Activated CD4-positive, alpha-beta T cell treated with anti-CD3 and anti-CD28 coated beads, Interleukin-2, amount 10 ng/mL, durations not matched to agents 7 days and 5 days (primary cell): ENCODE measurements around the gene DNAI2. TPM values are rescaled to one million over a fixed set of nuclear protein-coding genes. Genes with fewer than 3 reads are reported as not detected.

Experiments used
- CTCF ChIA-PET: fragments of 350-600 bp; sonication (Branson Sonifier 250); formaldehyde crosslinking; loops from one replicate; lab custom pipeline; 2021; ENCODE audit warnings: antibody characterized with exemption; lab: Charles Lee
- POLR2A ChIA-PET: fragments of 350-600 bp; sonication (Branson Sonifier 250); formaldehyde crosslinking; loops from one replicate; lab custom pipeline; 2021; ENCODE audit warnings: antibody characterized with exemption; lab: Charles Lee
- DNase-seq: peaks from one replicate; pipeline ENCODE4 v3.0.0-alpha.2; 2020
- H3K27ac Mint-ChIP-seq: one replicate; pipeline ENCODE4 v1.8.0; 2021; ENCODE audit warnings: mild to moderate bottlenecking, moderate library complexity, mixed read lengths
- H3K27me3 Mint-ChIP-seq: one replicate; pipeline ENCODE4 v1.8.0; 2021; ENCODE audit warnings: mixed read lengths
- H3K36me3 Mint-ChIP-seq: one replicate; pipeline ENCODE4 v1.8.0; 2021; ENCODE audit warnings: low read depth, mixed read lengths
- H3K4me1 Mint-ChIP-seq: one replicate; pipeline ENCODE4 v1.8.0; 2021; ENCODE audit warnings: mixed read lengths
- H3K4me3 Mint-ChIP-seq: one replicate; pipeline ENCODE4 v1.8.0; 2021; ENCODE audit warnings: mild to moderate bottlenecking, moderate library complexity, mixed read lengths
- H3K9me3 Mint-ChIP-seq: one replicate; pipeline ENCODE4 v1.8.0; 2021; ENCODE audit warnings: mixed read lengths
- total RNA-seq, 2 experiments: library from RNA; stranded (reverse); gene quantifications; one replicate each; pipeline ENCODE4 v1.2.3, GENCODE V29; 2021

Gene DNAI2
- total RNA-seq, result 1 to 10 TPM; 1.2 to 1.3 TPM

GRCh38 chr17:74274060-74274708 is at the start of gene DNAI2:
DNAI2 (plus strand) TSS chr17:74274234; CDS start chr17:74281818, 7,584 bp downstream.
- POLR2A ChIA-PET, result no interaction called here
- peak within 1 kb of the TSS; percentile 68 for H3K4me3 Mint-ChIP-seq
- H3K27ac Mint-ChIP-seq, result peak within 1 kb of the TSS; percentile 87
- peak; percentile 49 for DNase-seq
- CTCF ChIA-PET, result interaction anchor here (1.2 kb wide), 1 partner anchor 22 kb away, joined by 3 read pairs; no protein-coding TSS in a partner anchor
- peaks cover 43% of the 10 kb centered on the region for H3K4me1 Mint-ChIP-seq
- no peaks in the 10 kb centered on the region for H3K36me3 Mint-ChIP-seq
- peaks cover 18% of the 10 kb centered on the region for H3K27me3 Mint-ChIP-seq
- H3K9me3 Mint-ChIP-seq, result no peaks in the 10 kb centered on the region

DNA sequence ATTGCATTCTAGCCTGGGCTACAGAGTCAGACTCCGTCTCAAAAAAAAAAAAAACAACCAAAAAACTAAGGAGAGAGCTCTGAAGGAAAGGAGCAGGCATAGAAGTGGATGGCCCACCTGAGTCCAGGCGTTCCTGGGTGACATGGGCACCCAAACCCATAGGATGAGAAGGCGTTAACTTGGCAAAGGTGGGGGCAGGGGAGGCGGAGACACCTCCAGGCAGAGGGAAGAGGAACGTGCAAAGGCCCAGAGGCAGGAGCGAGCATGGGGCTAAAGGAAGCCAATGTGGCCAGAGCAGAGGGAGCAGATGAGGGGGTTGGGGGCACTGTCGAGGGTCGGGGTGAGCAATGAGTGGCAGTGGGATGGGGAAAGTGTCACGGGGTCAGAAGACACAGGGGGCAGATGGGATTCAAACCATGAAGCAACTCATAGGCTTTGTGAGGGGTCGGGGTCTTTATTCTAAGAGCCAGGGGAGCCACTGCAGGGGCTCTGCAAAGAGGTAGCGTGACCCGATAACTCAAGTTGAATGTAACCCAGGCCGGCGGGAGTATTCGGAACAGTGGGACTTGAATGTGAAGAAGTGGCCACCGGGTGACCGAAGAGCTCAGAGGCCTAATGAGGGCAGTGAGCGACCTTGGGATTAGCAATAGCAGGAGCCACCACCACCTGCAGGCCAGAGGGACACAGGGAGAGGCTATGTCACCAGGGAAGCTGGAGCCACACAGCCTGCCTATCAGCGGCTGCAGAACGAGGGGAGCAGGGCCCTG is 48.9 kb upstream of the DNAI2 start:
- no peaks in the 10 kb centered on the region for H3K9me3 Mint-ChIP-seq
- H3K27me3 Mint-ChIP-seq, result no peaks in the 10 kb centered on the region
- DNase-seq, result no peak
- no peak overlapping the region for H3K27ac Mint-ChIP-seq
- POLR2A ChIA-PET, result no interaction called here
- CTCF ChIA-PET, result interaction anchor here (1.0 kb wide), 1 partner anchor 22 kb away, joined by 4 read pairs; the partner anchor contains the start of gene RPL38
- peaks cover 2% of the 10 kb centered on the region for H3K36me3 Mint-ChIP-seq
- no peaks in the 10 kb centered on the region for H3K4me1 Mint-ChIP-seq
- no peak overlapping the region for H3K4me3 Mint-ChIP-seq

DNA sequence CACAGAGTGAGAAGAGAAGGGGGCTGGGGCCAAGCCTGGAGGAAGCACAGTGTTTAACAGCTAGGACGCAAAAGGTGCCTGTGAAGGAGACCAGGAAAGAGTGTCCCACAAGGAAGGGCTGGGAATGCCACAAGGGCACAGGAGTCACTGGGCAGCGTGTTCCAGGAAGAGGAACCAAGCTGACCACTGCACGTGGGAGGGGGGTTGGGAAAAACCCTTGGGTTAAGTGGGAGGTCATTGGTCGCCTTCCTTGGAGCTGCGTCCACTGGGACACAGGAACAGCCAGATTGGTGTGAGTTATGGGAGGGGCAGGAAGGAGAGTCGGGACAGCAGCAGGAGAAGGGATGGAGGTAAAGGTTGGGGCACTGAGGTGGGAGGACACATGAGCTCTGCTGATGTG is 47.8 kb upstream of the DNAI2 start:
- no peak for DNase-seq
- H3K9me3 Mint-ChIP-seq, result no peaks in the 10 kb centered on the region
- H3K36me3 Mint-ChIP-seq, result peaks cover 2% of the 10 kb centered on the region
- CTCF ChIA-PET, result no interaction called here
- POLR2A ChIA-PET, result no interaction called here
- no peak overlapping the region for H3K27ac Mint-ChIP-seq
- no peak overlapping the region for H3K4me3 Mint-ChIP-seq
- H3K27me3 Mint-ChIP-seq, result no peaks in the 10 kb centered on the region
- H3K4me1 Mint-ChIP-seq, result no peaks in the 10 kb centered on the region

DNA sequence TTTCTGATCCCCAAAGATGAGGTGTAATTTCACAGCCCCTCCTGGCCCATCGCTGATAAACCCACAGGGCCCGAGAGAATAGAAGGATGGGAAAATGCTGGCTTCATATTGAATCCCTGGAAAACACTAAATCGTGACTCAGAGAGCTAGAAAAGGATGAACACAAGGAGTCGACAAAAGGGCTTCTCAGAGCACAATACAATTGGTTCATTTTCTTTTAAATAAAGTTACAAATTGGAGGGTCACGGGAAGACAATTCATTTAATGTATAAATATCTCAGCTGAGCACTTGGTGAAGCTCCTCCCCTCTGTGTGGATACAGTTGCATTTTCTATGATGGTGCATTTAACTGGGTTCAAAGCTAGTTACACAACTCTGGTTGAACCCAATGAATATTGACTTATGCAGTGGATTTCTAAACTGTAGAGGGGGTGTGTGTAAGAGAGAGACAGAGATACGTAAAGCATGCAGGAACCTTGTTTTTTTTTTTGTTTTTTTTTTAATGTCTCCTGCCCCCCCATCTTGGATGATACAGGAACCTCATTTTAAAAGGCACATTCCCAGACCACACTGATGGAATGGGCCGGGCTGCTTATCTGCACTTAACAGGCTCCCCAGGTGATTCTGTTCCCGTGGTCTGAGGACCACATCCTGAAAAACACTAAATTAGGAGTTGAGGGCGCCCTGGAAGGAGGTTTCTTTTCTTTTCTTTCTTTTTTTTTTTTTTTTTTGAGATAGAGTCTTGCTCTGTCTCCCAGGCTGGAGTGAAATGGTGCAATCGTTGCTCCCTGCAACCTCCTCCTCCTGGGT is 46.6 kb upstream of the DNAI2 start:
- H3K36me3 Mint-ChIP-seq, result peaks cover 2% of the 10 kb centered on the region
- no peaks in the 10 kb centered on the region for H3K9me3 Mint-ChIP-seq
- no peaks in the 10 kb centered on the region for H3K4me1 Mint-ChIP-seq
- H3K27me3 Mint-ChIP-seq, result no peaks in the 10 kb centered on the region
- no peak for DNase-seq
- H3K4me3 Mint-ChIP-seq, result no peak overlapping the region
- ChIA-PET POLR2A (interaction anchor here (0.6 kb wide), 1 partner anchor 15 kb away, joined by 3 read pairs; no protein-coding TSS in a partner anchor), CTCF (interaction anchor here (0.6 to 0.7 kb wide), 2 partner anchors 14 to 18 kb away, joined by 4 to 5 read pairs; no protein-coding TSS in a partner anchor)
- H3K27ac Mint-ChIP-seq, result no peak overlapping the region

GRCh38 chr17:74228306-74228978 is 45.6 kb upstream of the DNAI2 start:
- Mint-ChIP-seq H3K36me3 (peaks cover 2% of the 10 kb centered on the region), H3K4me3 (no peak overlapping the region), H3K4me1 (no peaks in the 10 kb centered on the region), H3K9me3 (no peaks in the 10 kb centered on the region), H3K27ac (no peak overlapping the region), H3K27me3 (no peaks in the 10 kb centered on the region)
- no peak for DNase-seq
- ChIA-PET POLR2A (no interaction called here), CTCF (no interaction called here)

- H3K27ac Mint-ChIP-seq, result no peak overlapping the region
- peaks cover 3% of the 10 kb centered on the region for H3K4me1 Mint-ChIP-seq
- ChIA-PET POLR2A (no interaction called here), CTCF (interaction anchor here (0.7 to 1.1 kb wide), 3 partner anchors 9 to 69 kb away, joined by 3 to 4 read pairs (median 3); no protein-coding TSS in a partner anchor)
- no peak overlapping the region for H3K4me3 Mint-ChIP-seq
- no peak for DNase-seq
- no peaks in the 10 kb centered on the region for H3K36me3 Mint-ChIP-seq
- no peaks in the 10 kb centered on the region for H3K27me3 Mint-ChIP-seq
- H3K9me3 Mint-ChIP-seq, result no peaks in the 10 kb centered on the region
Measured at GRCh38 chr17:74230896-74231295, 43.1 kb upstream of the DNAI2 start.

DNA sequence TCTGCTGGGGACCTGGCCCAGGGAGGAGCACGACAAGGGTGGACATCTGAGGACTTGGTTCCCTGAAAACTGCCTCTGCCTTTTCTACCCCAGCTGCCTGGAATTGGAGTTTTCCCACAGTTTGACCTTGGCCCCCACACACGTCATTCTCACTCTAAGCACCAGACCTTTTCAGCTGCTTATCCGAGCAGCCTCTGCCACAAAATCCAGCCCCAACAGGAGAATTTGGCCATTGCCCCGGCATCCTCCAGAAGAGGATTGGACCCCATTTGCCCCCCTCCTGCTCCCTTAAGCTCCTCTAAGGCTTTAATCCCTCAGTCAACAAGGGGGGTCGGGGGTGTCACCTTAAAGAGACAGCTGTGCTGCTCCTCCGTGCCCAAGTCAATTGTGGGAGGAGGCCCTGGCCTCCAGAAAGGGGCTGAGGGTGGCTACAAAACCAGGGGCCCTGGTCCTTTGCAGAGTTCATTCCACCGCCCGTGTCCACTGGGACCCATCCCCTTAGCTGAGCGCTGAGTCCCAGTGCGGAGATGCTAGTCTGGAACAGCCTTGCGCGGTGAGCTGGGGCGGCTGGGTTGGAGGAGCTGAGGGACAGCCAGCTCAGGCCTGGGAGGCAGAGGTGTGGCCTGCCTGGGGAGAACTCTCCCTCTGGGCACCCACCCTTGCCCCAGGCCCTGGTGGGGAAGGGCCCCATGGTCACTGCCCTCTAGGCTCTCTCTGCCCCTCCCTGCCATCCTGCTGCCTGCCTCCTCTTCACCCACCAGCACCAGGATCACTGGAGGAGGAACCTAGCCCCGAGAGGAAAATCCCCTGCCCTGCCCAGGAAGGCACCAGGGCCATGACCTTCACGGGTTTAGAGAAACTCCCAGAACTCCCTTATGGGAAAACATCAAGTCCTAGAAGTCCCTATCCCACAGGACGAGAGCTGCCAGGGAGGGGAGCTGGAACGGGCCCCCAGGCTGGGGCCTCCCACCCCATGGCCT is 41.8 kb upstream of the DNAI2 start:
- POLR2A ChIA-PET, result no interaction called here

DNA sequence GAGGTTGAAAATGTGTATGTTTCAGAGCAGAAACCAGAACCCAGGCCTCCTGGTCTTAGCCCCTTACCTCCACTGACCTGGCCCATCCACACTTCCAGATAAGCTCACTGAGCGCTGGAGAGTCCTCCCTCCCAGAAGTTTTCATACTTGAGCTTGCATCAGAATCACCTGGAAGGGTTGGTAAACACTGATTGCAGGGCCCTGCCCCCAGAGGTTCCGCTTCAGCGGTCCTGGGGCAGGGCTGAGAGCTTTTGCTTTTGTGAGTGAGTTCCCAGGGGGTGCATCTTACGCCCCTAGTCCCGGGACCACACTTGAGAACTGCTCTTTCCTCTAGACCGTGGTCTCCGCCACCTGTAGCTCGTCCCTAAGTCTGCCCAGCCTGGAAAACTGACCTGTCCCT is 40.1 kb upstream of the DNAI2 start:
- ChIA-PET POLR2A (no interaction called here), CTCF (no interaction called here)
- H3K9me3 Mint-ChIP-seq, result no peaks in the 10 kb centered on the region
- no peak overlapping the region for H3K27ac Mint-ChIP-seq
- no peak overlapping the region for H3K4me3 Mint-ChIP-seq
- H3K27me3 Mint-ChIP-seq, result no peaks in the 10 kb centered on the region
- DNase-seq, result no peak
- H3K4me1 Mint-ChIP-seq, result peaks cover 3% of the 10 kb centered on the region
- H3K36me3 Mint-ChIP-seq, result no peaks in the 10 kb centered on the region

More for the DNA sequence above, 41.8 kb upstream of the DNAI2 start:
- Mint-ChIP-seq H3K27ac (no peak overlapping the region), H3K9me3 (no peaks in the 10 kb centered on the region), H3K27me3 (no peaks in the 10 kb centered on the region), H3K4me3 (no peak overlapping the region), H3K4me1 (peaks cover 3% of the 10 kb centered on the region), H3K36me3 (no peaks in the 10 kb centered on the region)
- CTCF ChIA-PET, result interaction anchor here (0.8 to 1.6 kb wide), 4 partner anchors 9 to 68 kb away, joined by 3 to 4 read pairs (median 4); no protein-coding TSS in a partner anchor
- no peak for DNase-seq

- POLR2A ChIA-PET, result no interaction called here
- DNase-seq, result no peak
- Mint-ChIP-seq H3K9me3 (no peaks in the 10 kb centered on the region), H3K27ac (no peak overlapping the region), H3K36me3 (no peaks in the 10 kb centered on the region), H3K4me1 (peaks cover 3% of the 10 kb centered on the region), H3K4me3 (no peak overlapping the region), H3K27me3 (no peaks in the 10 kb centered on the region)
- CTCF ChIA-PET, result no interaction called here
Measured at GRCh38 chr17:74234486-74234885, 39.5 kb upstream of the DNAI2 start.

- ChIA-PET POLR2A (no interaction called here), CTCF (no interaction called here)
- Mint-ChIP-seq H3K27ac (no peak overlapping the region), H3K36me3 (no peaks in the 10 kb centered on the region), H3K9me3 (no peaks in the 10 kb centered on the region), H3K4me1 (peaks cover 3% of the 10 kb centered on the region), H3K27me3 (no peaks in the 10 kb centered on the region), H3K4me3 (no peak overlapping the region)
- DNase-seq, result no peak
Measured at GRCh38 chr17:74235040-74235581, 38.9 kb upstream of the DNAI2 start.

- H3K4me3 Mint-ChIP-seq, result no peak overlapping the region
- ChIA-PET POLR2A (no interaction called here), CTCF (no interaction called here)
- H3K27me3 Mint-ChIP-seq, result no peaks in the 10 kb centered on the region
- H3K9me3 Mint-ChIP-seq, result no peaks in the 10 kb centered on the region
- no peak for DNase-seq
- H3K36me3 Mint-ChIP-seq, result no peaks in the 10 kb centered on the region
- H3K27ac Mint-ChIP-seq, result no peak overlapping the region
- peaks cover 3% of the 10 kb centered on the region for H3K4me1 Mint-ChIP-seq
Measured at GRCh38 chr17:74235911-74236371, 38.1 kb upstream of the DNAI2 start.
